Measurements from ENCODE around the gene PHETA1. TPM values are rescaled to one million over a fixed set of nuclear protein-coding genes. Genes with fewer than 3 reads are reported as not detected.

The PHETA1 gene
- total and polyA plus RNA-seq, 10 of the 15 experiments (the other 5 are each of a cell fraction or from before 2014, with no cell fraction given) = 0.02 to 1.3 (median 0.51) TPM; not detected in 1

DNA sequence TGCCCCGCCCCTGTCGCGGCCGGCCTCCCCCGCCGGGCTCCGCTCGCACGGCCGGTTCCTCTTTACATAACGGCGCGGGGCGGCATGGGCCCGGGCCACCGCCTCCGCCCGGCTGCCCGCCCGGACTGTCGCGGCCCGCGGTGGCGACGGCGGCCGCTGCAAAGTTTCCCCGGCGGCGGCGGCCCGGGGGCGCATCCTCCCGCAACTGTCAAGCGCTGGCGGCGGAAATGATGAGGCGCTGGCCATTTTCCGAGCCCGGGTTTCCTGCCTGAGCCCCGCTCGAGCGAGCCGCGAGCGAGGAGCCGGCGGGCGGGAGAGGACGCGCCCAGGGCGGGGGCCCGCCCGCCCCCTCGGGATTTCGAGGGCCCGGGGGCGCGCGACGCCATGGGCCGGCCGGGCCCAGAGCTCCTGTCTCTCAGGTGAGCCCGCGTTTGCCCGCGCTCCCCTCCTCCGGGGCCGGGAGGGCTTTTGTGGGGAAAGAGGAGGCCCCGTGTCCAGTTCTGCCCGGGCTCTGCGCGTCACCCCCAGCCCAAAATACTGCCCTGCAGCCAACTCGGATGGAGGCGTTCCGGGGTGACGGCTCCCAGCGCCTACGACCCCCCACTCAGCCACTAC lies 37.1 kb upstream of the PHETA1 start, which contains the start of gene SH2B3 (continued):
- TF ChIP-seq ETV6 (conservative IDR thresholded peaks at IDR 0.05 in 1 of 2, IDR thresholded peaks at IDR 0.05 in 1 of 2; ENCODE audit: borderline replicate concordance in 1 of 2, low read depth in 1 of 2) = no peak
- TF ChIP-seq CREM (IDR thresholded peaks at IDR 0.05; ENCODE audit: low read depth) = no peak
- no peak for TF ChIP-seq POLR2AphosphoS5 (IDR thresholded peaks at IDR 0.05; ENCODE audit: low read length)
- TF ChIP-seq KDM1A (IDR thresholded peaks at IDR 0.05; ENCODE audit: borderline replicate concordance) = no peak
- TF ChIP-seq, protein P1, sequence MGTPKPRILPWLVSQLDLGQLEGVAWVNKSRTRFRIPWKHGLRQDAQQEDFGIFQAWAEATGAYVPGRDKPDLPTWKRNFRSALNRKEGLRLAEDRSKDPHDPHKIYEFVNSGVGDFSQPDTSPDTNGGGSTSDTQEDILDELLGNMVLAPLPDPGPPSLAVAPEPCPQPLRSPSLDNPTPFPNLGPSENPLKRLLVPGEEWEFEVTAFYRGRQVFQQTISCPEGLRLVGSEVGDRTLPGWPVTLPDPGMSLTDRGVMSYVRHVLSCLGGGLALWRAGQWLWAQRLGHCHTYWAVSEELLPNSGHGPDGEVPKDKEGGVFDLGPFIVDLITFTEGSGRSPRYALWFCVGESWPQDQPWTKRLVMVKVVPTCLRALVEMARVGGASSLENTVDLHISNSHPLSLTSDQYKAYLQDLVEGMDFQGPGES (IDR thresholded peaks at IDR 0.05) = no peak
- no peak for TF ChIP-seq TBL1XR1 (IDR thresholded peaks at IDR 0.05; ENCODE audit: low read depth, low read length)
- TF ChIP-seq TAF1 (IDR thresholded peaks at IDR 0.05; ENCODE audit: borderline replicate concordance, low read depth, low read length) = peak; percentile 71; the same call in 1 of the 2 replicates
- TF ChIP-seq NR2C1 (IDR thresholded peaks at IDR 0.05) = no peak
- no peak for TF ChIP-seq ZNF622 (IDR thresholded peaks at IDR 0.05)
- TF ChIP-seq, protein P2, sequence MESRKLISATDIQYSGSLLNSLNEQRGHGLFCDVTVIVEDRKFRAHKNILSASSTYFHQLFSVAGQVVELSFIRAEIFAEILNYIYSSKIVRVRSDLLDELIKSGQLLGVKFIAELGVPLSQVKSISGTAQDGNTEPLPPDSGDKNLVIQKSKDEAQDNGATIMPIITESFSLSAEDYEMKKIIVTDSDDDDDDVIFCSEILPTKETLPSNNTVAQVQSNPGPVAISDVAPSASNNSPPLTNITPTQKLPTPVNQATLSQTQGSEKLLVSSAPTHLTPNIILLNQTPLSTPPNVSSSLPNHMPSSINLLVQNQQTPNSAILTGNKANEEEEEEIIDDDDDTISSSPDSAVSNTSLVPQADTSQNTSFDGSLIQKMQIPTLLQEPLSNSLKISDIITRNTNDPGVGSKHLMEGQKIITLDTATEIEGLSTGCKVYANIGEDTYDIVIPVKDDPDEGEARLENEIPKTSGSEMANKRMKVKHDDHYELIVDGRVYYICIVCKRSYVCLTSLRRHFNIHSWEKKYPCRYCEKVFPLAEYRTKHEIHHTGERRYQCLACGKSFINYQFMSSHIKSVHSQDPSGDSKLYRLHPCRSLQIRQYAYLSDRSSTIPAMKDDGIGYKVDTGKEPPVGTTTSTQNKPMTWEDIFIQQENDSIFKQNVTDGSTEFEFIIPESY (IDR thresholded peaks at IDR 0.05) = no peak
- TF ChIP-seq MXI1 (IDR thresholded peaks at IDR 0.05; ENCODE audit: low read depth, low read length) = no peak
- TF ChIP-seq NBN (IDR thresholded peaks at IDR 0.05) = no peak
- TF ChIP-seq ZNF207 (IDR thresholded peaks at IDR 0.05; ENCODE audit: borderline replicate concordance) = no peak
- TF ChIP-seq BCL11A (IDR thresholded peaks at IDR 0.05; ENCODE audit: low read depth, low read length) = no peak
- TF ChIP-seq ATF7 (IDR thresholded peaks at IDR 0.05; ENCODE audit: low read depth) = no peak
- no peak for TF ChIP-seq SIX5 (IDR thresholded peaks at IDR 0.05; ENCODE audit: low read depth, low read length, severe bottlenecking)
- TF ChIP-seq, protein P3, sequence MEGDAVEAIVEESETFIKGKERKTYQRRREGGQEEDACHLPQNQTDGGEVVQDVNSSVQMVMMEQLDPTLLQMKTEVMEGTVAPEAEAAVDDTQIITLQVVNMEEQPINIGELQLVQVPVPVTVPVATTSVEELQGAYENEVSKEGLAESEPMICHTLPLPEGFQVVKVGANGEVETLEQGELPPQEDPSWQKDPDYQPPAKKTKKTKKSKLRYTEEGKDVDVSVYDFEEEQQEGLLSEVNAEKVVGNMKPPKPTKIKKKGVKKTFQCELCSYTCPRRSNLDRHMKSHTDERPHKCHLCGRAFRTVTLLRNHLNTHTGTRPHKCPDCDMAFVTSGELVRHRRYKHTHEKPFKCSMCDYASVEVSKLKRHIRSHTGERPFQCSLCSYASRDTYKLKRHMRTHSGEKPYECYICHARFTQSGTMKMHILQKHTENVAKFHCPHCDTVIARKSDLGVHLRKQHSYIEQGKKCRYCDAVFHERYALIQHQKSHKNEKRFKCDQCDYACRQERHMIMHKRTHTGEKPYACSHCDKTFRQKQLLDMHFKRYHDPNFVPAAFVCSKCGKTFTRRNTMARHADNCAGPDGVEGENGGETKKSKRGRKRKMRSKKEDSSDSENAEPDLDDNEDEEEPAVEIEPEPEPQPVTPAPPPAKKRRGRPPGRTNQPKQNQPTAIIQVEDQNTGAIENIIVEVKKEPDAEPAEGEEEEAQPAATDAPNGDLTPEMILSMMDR (IDR thresholded peaks at IDR 0.05 in 2 of 3, conservative IDR thresholded peaks at IDR 0.05 in 1 of 3; ENCODE audit: control insufficient read depth in 2 of 3, extremely low read depth in 1 of 3, insufficient read depth in 1 of 3, low read depth in 3 of 3, low read length in 3 of 3) = no peak
- TF ChIP-seq, protein P4, sequence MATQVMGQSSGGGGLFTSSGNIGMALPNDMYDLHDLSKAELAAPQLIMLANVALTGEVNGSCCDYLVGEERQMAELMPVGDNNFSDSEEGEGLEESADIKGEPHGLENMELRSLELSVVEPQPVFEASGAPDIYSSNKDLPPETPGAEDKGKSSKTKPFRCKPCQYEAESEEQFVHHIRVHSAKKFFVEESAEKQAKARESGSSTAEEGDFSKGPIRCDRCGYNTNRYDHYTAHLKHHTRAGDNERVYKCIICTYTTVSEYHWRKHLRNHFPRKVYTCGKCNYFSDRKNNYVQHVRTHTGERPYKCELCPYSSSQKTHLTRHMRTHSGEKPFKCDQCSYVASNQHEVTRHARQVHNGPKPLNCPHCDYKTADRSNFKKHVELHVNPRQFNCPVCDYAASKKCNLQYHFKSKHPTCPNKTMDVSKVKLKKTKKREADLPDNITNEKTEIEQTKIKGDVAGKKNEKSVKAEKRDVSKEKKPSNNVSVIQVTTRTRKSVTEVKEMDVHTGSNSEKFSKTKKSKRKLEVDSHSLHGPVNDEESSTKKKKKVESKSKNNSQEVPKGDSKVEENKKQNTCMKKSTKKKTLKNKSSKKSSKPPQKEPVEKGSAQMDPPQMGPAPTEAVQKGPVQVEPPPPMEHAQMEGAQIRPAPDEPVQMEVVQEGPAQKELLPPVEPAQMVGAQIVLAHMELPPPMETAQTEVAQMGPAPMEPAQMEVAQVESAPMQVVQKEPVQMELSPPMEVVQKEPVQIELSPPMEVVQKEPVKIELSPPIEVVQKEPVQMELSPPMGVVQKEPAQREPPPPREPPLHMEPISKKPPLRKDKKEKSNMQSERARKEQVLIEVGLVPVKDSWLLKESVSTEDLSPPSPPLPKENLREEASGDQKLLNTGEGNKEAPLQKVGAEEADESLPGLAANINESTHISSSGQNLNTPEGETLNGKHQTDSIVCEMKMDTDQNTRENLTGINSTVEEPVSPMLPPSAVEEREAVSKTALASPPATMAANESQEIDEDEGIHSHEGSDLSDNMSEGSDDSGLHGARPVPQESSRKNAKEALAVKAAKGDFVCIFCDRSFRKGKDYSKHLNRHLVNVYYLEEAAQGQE (IDR thresholded peaks at IDR 0.05; ENCODE audit: low read depth, low read length) = no peak
- no peak; the same call in 1 of the 2 replicates for TF ChIP-seq CBFB (IDR thresholded peaks at IDR 0.05; ENCODE audit: low read depth)
- no peak for TF ChIP-seq FOS (IDR thresholded peaks at IDR 0.05; ENCODE audit: borderline replicate concordance, extremely low read depth, insufficient read length)
- TF ChIP-seq STAT3 (IDR thresholded peaks at IDR 0.05; ENCODE audit: low read depth, low read length) = no peak
- no peak for TF ChIP-seq KLF5 (IDR thresholded peaks at IDR 0.05; ENCODE audit: partially characterized antibody)
- TF ChIP-seq CBX3 (IDR thresholded peaks at IDR 0.05; ENCODE audit: borderline replicate concordance, low read depth) = no peak

All from GM12878 (cell line).